GM23338 (cell line): Measurements from ENCODE around the gene FARS2. TPM values are rescaled to one million over a fixed set of nuclear protein-coding genes. Genes with fewer than 3 reads are reported as not detected.

Source experiments
- ATAC-seq: fragments of 200-7000 bp; cut with Tn5 transposase; 3 replicates; pipeline ENCODE4 v1.9.1; 2020
- DNase-seq: peaks from one replicate; pipeline ENCODE4 v3.0.0-alpha.2; 2015; ENCODE audit warnings: low spot score
- H2AFZ ChIP-seq: fragments of 200-600 bp; sonication (generic); 2 replicates; pipeline ENCODE4 v1.8.0; 2016; ENCODE audit warnings: antibody characterized with exemption, mild to moderate bottlenecking, moderate library complexity
- H3F3A ChIP-seq: fragments of 200-600 bp; sonication (generic); replicated peaks from 2 replicates; pipeline ENCODE4 v1.8.0; 2017; ENCODE audit warnings: antibody characterized with exemption, mixed run types, low read depth
- H3K27ac ChIP-seq: fragments of 200-600 bp; sonication (generic); 2 replicates; pipeline ENCODE4 v1.6.1; 2016; ENCODE audit warnings: low read depth
- H3K27me3 ChIP-seq: fragments of 200-600 bp; sonication (generic); 2 replicates; pipeline ENCODE4 v1.8.0; 2016; ENCODE audit warnings: mild to moderate bottlenecking, mixed run types, moderate library complexity; ENCODE audit not compliant: insufficient read depth
- H3K36me3 ChIP-seq: fragments of 200-600 bp; sonication (generic); 2 replicates; pipeline ENCODE4 v1.8.0; 2016; ENCODE audit warnings: mild to moderate bottlenecking; ENCODE audit not compliant: insufficient read depth
- H3K4me1 ChIP-seq: fragments of 200-600 bp; sonication (generic); 2 replicates; pipeline ENCODE4 v1.8.0; 2016; ENCODE audit warnings: mild to moderate bottlenecking, moderate library complexity; ENCODE audit not compliant: insufficient read depth
- H3K4me2 ChIP-seq: fragments of 200-600 bp; sonication (generic); 2 replicates; pipeline ENCODE4 v1.7.1; 2017; ENCODE audit warnings: mixed run types
- H3K4me3 ChIP-seq: fragments of 200-600 bp; sonication (generic); 2 replicates; pipeline ENCODE4 v1.6.1; 2016; ENCODE audit warnings: mixed run types
- H3K79me2 ChIP-seq: fragments of 200-600 bp; sonication (generic); replicated peaks from 2 replicates; pipeline ENCODE4 v1.8.0; 2017; ENCODE audit warnings: mild to moderate bottlenecking; ENCODE audit not compliant: insufficient read depth
- H3K9me2 ChIP-seq: fragments of 200-600 bp; sonication (generic); 2 replicates; pipeline ENCODE4 v1.8.0; 2017; ENCODE audit not compliant: insufficient read depth
- H4K20me1 ChIP-seq: fragments of 200-600 bp; sonication (generic); replicated peaks from 2 replicates; pipeline ENCODE4 v1.8.0; 2017; ENCODE audit warnings: mild to moderate bottlenecking; ENCODE audit not compliant: insufficient read depth
- H3K27ac Mint-ChIP-seq: 2 replicates; pipeline ENCODE4 v1.8.0; 2020; ENCODE audit warnings: inconsistent platforms, mild to moderate bottlenecking, moderate library complexity, mixed read lengths
- H3K27me3 Mint-ChIP-seq: 3 replicates; pipeline ENCODE4 v1.8.0; 2022; ENCODE audit warnings: low read depth, mild to moderate bottlenecking, moderate library complexity, mixed read lengths, inconsistent platforms; ENCODE audit not compliant: insufficient read depth, poor library complexity
- H3K36me3 Mint-ChIP-seq: 3 replicates; pipeline ENCODE4 v1.8.0; 2021; ENCODE audit warnings: low read depth, mild to moderate bottlenecking, inconsistent platforms, moderate library complexity, mixed read lengths
- H3K4me1 Mint-ChIP-seq: 3 replicates; pipeline ENCODE4 v1.8.0; 2020; ENCODE audit warnings: mild to moderate bottlenecking, inconsistent platforms, mixed read lengths
- H3K4me3 Mint-ChIP-seq: 3 replicates; pipeline ENCODE4 v1.8.0; 2021; ENCODE audit warnings: moderate library complexity, mild to moderate bottlenecking, inconsistent platforms, mixed read lengths
- H3K9me3 Mint-ChIP-seq: 3 replicates; pipeline ENCODE4 v1.8.0; 2020; ENCODE audit warnings: moderate library complexity, mild to moderate bottlenecking, inconsistent platforms, mixed read lengths
- CREB1 ChIP-seq: fragments of 250-450 bp; sonication (Bioruptor Pico); IDR thresholded peaks from 2 replicates; pipeline ENCODE4 v1.5.0; 2020; ENCODE audit warnings: low read depth, mild to moderate bottlenecking, moderate library complexity
- EZH2 ChIP-seq: fragments of 200-600 bp; sonication (generic); IDR thresholded peaks from one replicate; pipeline ENCODE4 v1.8.0; 2017; ENCODE audit warnings: antibody characterized with exemption, mild to moderate bottlenecking, low read depth; ENCODE audit not compliant: unreplicated experiment
- EZH2phosphoT487 ChIP-seq: fragments of 200-600 bp; sonication (generic); IDR thresholded peaks from one replicate; pipeline ENCODE4 v1.8.1; 2018; ENCODE audit warnings: antibody characterized with exemption; ENCODE audit not compliant: unreplicated experiment
- JUNB ChIP-seq: IDR thresholded peaks from one replicate; pipeline ENCODE4 v1.6.1; 2016; ENCODE audit warnings: antibody characterized with exemption; ENCODE audit not compliant: unreplicated experiment
- NANOG ChIP-seq: IDR thresholded peaks from 2 replicates; pipeline ENCODE4 v1.6.1; 2016; ENCODE audit warnings: antibody characterized with exemption, borderline replicate concordance
- POLR2AphosphoS5 ChIP-seq: IDR thresholded peaks from 2 replicates; pipeline ENCODE4 v1.6.1; 2016; ENCODE audit warnings: antibody characterized with exemption, low read depth
- STAT1 ChIP-seq: IDR thresholded peaks from one replicate; pipeline ENCODE4 v1.6.1; 2016; ENCODE audit warnings: antibody characterized with exemption; ENCODE audit not compliant: unreplicated experiment
- ZNF114 ChIP-seq: fragments of 250-450 bp; sonication (Bioruptor Pico); IDR thresholded peaks from 2 replicates; pipeline ENCODE4 v1.5.0; 2020; ENCODE audit warnings: mild to moderate bottlenecking, moderate library complexity
- ZNF331 ChIP-seq: fragments of 250-450 bp; sonication (Bioruptor Pico); IDR thresholded peaks from 2 replicates; pipeline ENCODE4 v1.5.0; 2020; ENCODE audit warnings: low read depth, mild to moderate bottlenecking, moderate library complexity
- polyA plus RNA-seq: library from polyadenylated mRNA; unstranded; fragments of >200 nt; fragmentation: Nextera tagmentation; extraction: Ambion mirVana; gene quantifications from 2 replicates; pipeline ENCODE4 v1.2.1, GENCODE V29; 2016
- total RNA-seq: library from RNA; depleted of rRNA; stranded (reverse); fragments of >200 nt; shearing (Covaris generic); gene quantifications from 2 replicates; pipeline ENCODE4 v1.2.3, GENCODE V29; 2014
- TF ChIP-seq, protein P1 (sequence below): IDR thresholded peaks from one replicate; pipeline ENCODE4 v1.6.1; 2018; ENCODE audit warnings: antibody characterized with exemption; ENCODE audit not compliant: unreplicated experiment
- TF ChIP-seq, protein P2 (sequence below): fragments of 250-450 bp; sonication (Bioruptor Pico); IDR thresholded peaks from 2 replicates; pipeline ENCODE4 v1.5.0; 2020; ENCODE audit warnings: mild to moderate bottlenecking, moderate library complexity
- TF ChIP-seq, protein P3 (sequence below), 2 experiments: fragments of 200-600 bp in 1 of 2; sonication (generic) in 1 of 2; conservative IDR thresholded peaks; 2 replicates each; pipeline versions ENCODE4 v1.5.1 to v1.6.1; 2016 to 2017; ENCODE audit warnings: antibody characterized with exemption in 2 of 2, low read depth in 2 of 2, mild to moderate bottlenecking in 2 of 2, moderate library complexity in 1 of 2
- TF ChIP-seq, protein P4 (sequence below): IDR thresholded peaks from 2 replicates; pipeline ENCODE4 v1.6.1; 2016; ENCODE audit warnings: antibody characterized with exemption

Gene FARS2
- total and polyA plus RNA-seq, 2 experiments from 2014 or later: 7.6 to 19.0 TPM

DNA sequence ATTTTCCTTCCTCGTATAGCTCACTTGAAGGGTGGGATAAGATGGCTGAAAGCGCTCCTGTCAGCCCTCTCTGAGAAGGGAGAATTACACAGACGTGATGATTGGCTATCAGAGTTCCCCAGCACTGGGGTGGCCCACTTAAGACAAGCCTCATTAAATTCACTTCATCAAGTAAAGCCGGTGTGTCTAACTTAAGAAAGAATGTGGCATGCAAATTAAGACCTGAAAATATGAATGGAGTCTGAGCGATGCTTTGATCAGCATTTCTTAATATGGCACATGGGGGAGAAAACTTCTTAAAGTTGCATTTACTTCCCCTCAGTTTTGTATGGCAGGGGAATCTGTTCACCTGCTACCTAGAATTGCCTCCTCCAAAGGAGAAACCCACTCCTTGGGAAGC lies 369.3 kb downstream of the FARS2 start:
- Histone ChIP-seq H4K20me1 (no peaks in the 10 kb centered on the region), H2AFZ (no peak overlapping the region), H3K79me2 (no peaks in the 10 kb centered on the region), H3K36me3 (no peaks in the 10 kb centered on the region; the same call in 1 of the 2 replicates), H3F3A (no peaks in the 10 kb centered on the region), H3K4me1 (peaks cover 7% of the 10 kb centered on the region; the same call in 1 of the 2 replicates), H3K27me3 (no peaks in the 10 kb centered on the region), H3K9me2 (no peaks in the 10 kb centered on the region), H3K4me2 (no peak overlapping the region), H3K4me3 (no peak overlapping the region), H3K27ac (no peak overlapping the region)
- Mint-ChIP-seq H3K4me1 (peaks cover 10% of the 10 kb centered on the region), H3K27me3 (no peaks in the 10 kb centered on the region), H3K27ac (no peak overlapping the region), H3K36me3 (no peaks in the 10 kb centered on the region), H3K4me3 (no peak overlapping the region), H3K9me3 (no peaks in the 10 kb centered on the region)
- no peak for ATAC-seq
- no peak for TF ChIP-seq ZNF114 (CRISPR knock-in tag)
- TF ChIP-seq, protein P1, sequence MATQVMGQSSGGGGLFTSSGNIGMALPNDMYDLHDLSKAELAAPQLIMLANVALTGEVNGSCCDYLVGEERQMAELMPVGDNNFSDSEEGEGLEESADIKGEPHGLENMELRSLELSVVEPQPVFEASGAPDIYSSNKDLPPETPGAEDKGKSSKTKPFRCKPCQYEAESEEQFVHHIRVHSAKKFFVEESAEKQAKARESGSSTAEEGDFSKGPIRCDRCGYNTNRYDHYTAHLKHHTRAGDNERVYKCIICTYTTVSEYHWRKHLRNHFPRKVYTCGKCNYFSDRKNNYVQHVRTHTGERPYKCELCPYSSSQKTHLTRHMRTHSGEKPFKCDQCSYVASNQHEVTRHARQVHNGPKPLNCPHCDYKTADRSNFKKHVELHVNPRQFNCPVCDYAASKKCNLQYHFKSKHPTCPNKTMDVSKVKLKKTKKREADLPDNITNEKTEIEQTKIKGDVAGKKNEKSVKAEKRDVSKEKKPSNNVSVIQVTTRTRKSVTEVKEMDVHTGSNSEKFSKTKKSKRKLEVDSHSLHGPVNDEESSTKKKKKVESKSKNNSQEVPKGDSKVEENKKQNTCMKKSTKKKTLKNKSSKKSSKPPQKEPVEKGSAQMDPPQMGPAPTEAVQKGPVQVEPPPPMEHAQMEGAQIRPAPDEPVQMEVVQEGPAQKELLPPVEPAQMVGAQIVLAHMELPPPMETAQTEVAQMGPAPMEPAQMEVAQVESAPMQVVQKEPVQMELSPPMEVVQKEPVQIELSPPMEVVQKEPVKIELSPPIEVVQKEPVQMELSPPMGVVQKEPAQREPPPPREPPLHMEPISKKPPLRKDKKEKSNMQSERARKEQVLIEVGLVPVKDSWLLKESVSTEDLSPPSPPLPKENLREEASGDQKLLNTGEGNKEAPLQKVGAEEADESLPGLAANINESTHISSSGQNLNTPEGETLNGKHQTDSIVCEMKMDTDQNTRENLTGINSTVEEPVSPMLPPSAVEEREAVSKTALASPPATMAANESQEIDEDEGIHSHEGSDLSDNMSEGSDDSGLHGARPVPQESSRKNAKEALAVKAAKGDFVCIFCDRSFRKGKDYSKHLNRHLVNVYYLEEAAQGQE: no peak
- TF ChIP-seq POLR2AphosphoS5: no peak
- TF ChIP-seq JUNB: no peak
- no peak for TF ChIP-seq EZH2
- TF ChIP-seq STAT1: no peak
- TF ChIP-seq CREB1 (CRISPR knock-in tag): no peak
- TF ChIP-seq, protein P2, sequence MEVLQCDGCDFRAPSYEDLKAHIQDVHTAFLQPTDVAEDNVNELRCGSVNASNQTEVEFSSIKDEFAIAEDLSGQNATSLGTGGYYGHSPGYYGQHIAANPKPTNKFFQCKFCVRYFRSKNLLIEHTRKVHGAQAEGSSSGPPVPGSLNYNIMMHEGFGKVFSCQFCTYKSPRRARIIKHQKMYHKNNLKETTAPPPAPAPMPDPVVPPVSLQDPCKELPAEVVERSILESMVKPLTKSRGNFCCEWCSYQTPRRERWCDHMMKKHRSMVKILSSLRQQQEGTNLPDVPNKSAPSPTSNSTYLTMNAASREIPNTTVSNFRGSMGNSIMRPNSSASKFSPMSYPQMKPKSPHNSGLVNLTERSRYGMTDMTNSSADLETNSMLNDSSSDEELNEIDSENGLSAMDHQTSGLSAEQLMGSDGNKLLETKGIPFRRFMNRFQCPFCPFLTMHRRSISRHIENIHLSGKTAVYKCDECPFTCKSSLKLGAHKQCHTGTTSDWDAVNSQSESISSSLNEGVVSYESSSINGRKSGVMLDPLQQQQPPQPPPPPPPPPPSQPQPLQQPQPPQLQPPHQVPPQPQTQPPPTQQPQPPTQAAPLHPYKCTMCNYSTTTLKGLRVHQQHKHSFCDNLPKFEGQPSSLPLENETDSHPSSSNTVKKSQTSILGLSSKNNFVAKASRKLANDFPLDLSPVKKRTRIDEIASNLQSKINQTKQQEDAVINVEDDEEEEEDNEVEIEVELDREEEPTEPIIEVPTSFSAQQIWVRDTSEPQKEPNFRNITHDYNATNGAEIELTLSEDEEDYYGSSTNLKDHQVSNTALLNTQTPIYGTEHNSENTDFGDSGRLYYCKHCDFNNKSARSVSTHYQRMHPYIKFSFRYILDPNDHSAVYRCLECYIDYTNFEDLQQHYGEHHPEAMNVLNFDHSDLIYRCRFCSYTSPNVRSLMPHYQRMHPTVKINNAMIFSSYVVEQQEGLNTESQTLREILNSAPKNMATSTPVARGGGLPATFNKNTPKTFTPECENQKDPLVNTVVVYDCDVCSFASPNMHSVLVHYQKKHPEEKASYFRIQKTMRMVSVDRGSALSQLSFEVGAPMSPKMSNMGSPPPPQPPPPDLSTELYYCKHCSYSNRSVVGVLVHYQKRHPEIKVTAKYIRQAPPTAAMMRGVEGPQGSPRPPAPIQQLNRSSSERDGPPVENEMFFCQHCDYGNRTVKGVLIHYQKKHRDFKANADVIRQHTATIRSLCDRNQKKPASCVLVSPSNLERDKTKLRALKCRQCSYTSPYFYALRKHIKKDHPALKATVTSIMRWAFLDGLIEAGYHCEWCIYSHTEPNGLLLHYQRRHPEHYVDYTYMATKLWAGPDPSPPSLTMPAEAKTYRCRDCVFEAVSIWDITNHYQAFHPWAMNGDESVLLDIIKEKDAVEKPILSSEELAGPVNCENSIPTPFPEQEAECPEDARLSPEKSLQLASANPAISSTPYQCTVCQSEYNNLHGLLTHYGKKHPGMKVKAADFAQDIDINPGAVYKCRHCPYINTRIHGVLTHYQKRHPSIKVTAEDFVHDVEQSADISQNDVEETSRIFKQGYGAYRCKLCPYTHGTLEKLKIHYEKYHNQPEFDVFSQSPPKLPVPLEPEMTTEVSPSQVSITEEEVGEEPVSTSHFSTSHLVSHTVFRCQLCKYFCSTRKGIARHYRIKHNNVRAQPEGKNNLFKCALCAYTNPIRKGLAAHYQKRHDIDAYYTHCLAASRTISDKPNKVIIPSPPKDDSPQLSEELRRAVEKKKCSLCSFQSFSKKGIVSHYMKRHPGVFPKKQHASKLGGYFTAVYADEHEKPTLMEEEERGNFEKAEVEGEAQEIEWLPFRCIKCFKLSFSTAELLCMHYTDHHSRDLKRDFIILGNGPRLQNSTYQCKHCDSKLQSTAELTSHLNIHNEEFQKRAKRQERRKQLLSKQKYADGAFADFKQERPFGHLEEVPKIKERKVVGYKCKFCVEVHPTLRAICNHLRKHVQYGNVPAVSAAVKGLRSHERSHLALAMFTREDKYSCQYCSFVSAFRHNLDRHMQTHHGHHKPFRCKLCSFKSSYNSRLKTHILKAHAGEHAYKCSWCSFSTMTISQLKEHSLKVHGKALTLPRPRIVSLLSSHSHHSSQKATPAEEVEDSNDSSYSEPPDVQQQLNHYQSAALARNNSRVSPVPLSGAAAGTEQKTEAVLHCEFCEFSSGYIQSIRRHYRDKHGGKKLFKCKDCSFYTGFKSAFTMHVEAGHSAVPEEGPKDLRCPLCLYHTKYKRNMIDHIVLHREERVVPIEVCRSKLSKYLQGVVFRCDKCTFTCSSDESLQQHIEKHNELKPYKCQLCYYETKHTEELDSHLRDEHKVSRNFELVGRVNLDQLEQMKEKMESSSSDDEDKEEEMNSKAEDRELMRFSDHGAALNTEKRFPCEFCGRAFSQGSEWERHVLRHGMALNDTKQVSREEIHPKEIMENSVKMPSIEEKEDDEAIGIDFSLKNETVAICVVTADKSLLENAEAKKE: no peak
- TF ChIP-seq, protein P3, sequence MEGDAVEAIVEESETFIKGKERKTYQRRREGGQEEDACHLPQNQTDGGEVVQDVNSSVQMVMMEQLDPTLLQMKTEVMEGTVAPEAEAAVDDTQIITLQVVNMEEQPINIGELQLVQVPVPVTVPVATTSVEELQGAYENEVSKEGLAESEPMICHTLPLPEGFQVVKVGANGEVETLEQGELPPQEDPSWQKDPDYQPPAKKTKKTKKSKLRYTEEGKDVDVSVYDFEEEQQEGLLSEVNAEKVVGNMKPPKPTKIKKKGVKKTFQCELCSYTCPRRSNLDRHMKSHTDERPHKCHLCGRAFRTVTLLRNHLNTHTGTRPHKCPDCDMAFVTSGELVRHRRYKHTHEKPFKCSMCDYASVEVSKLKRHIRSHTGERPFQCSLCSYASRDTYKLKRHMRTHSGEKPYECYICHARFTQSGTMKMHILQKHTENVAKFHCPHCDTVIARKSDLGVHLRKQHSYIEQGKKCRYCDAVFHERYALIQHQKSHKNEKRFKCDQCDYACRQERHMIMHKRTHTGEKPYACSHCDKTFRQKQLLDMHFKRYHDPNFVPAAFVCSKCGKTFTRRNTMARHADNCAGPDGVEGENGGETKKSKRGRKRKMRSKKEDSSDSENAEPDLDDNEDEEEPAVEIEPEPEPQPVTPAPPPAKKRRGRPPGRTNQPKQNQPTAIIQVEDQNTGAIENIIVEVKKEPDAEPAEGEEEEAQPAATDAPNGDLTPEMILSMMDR (conservative IDR thresholded peaks at IDR 0.05; ENCODE audit: low read depth in 2 of 2): no peak
- TF ChIP-seq NANOG: no peak
- no peak for TF ChIP-seq ZNF331 (CRISPR knock-in tag)
- no peak for TF ChIP-seq EZH2phosphoT487
- TF ChIP-seq, protein P4, sequence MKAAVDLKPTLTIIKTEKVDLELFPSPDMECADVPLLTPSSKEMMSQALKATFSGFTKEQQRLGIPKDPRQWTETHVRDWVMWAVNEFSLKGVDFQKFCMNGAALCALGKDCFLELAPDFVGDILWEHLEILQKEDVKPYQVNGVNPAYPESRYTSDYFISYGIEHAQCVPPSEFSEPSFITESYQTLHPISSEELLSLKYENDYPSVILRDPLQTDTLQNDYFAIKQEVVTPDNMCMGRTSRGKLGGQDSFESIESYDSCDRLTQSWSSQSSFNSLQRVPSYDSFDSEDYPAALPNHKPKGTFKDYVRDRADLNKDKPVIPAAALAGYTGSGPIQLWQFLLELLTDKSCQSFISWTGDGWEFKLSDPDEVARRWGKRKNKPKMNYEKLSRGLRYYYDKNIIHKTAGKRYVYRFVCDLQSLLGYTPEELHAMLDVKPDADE: no peak
- no peak for DNase-seq
